ENCODE data around the gene NFX1.
"Not testable (repeated sequence)": the region's sequence is repeated elsewhere in the genome, so short reads cannot be mapped to it uniquely, and the experiment has no call there.

Gene NFX1

GRCh38 chr9:33311953-33312352 is 21.6 kb downstream of the NFX1 start:
- no peak for DNase-seq

DNA sequence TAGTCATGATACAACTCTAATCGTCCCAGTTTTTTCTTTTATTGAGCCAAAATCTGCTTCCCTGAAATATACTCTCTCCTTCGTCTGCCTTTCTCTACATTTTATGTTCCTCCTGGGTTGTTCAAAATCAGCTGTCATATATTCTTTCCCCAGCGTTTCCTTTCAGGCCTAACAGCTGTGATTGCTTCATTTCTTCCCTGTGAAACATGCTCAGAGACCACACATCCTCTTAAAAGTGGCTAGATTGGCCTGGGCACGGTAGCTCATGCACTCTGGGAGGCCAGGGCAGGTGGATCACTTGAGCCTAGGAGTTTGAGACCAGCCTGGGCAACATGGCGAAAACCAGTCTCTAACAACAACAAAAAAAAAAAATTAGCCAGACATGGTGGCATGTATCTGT is 25.1 kb downstream of the NFX1 start:
- DNase-seq, result no peak

- not testable (repeated sequence) for DNase-seq
Measured at GRCh38 chr9:33317136-33317535, 26.8 kb downstream of the NFX1 start.

DNA sequence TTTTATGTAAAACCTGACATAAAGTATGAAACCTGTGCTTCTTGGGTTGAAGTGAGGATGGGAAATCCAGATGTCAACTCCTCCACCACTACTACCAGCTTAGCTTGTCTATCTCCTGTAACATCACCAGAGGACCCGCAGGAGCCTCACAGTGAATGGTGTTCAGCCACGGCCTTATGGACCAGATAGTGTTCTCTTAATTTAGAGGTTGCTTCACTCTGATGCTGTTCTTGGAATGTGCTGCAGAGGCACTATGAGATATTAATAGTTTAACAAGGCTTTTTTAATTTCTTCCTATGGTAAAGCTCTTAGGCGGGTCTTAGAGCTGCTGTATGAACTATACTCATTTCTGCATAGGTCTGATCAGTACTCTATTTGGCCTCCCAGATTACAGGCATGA is 27.9 kb downstream of the NFX1 start:
- DNase-seq, result no peak

- DNase-seq, result no peak
Measured at GRCh38 chr9:33318781-33319180, 28.5 kb downstream of the NFX1 start.

DNA sequence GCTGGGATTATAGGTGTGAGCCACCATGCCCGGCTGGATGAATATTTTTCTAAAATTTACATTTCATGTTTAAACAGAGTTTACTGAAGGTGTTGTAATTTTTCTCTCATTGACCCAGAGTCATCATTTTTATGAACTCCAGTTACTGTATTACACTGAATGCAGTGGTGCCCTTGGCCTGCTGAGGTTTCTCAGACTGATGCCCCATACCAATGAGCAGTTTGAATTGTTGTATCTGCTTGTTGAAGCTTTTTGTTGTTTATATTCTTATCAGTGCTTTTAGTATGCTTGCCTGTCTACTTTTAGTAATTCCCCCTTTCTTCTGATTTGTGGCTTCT is 29.9 kb downstream of the NFX1 start:
- DNase-seq, result no peak

DNA sequence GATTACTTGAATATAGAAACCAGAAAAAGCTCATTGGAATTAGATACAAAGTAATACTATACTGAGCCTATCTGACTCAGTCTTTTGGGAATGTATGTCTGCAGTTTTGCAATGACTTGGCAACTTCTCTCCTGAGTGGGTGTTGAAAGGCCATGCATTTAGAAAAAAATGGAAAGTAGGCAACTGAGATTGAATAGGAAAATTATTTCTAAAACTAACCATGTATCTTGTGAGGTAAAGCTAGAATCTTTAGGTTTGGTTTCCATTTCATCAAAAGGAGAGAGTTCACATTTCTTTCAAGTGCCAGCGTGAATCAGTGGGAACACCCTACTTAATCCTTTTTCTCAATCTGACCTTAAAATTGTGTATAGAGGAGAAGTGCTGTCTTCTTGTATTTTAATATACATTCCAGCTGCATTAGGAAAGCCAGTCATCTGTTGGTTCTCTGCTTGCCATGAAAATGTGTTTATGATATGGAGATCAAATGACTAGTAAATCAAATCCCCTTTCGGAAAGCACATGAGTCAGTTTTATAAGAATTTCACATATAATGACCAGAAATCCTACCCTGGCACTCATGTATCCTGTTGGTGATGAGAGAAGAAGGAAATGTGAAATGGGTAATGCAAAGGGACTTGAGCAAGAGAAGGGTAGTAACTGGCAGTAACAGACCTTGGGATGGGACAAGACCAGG is 30.4 kb downstream of the NFX1 start:
- no peak for DNase-seq

DNA sequence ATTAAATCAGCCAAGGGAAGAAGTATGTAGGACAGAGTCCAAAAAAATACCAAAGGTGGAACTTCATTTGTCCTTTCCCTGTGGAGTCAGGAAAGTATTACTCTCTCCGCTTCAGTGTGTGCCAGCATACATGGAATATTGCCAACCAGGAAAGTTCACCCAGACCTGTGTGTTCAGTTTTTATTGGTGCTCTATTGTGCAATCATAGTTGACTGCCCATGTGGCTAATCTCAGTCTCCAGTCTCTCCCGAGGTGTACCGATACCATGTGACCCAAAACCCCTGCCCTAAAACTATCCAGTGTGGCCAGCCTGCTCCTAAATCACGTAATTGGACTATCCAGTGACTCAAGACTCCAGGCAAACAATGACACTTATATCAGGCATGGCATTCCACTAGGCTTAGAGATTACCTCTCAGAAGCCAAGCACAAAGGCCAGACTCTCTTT is 38.8 kb downstream of the NFX1 start:
- no peak for DNase-seq

DNA sequence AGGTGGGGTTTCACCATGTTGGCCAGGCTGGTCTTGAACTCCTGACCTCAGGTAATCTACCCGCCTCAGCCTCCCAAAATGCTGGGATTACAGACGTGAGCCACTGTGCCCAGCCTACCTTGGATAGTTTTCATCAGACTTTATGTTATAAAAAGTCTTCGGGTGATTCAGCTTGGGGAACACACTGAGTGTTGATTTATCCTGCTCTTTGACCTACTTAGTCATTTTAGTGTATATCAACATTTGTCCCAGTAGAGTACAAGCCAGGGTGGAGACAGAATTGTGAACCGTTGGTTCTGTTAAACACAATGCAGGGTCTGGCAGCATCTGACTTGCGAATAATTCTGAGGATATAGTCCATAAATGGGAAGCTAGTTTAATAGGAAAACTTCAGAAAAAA is 39.7 kb downstream of the NFX1 start:
- no peak for DNase-seq

GRCh38 chr9:33331377-33331891 is 41.1 kb downstream of the NFX1 start:
- DNase-seq, result no peak

- DNase-seq, result no peak
Measured at GRCh38 chr9:33332011-33332410, 41.7 kb downstream of the NFX1 start.

GRCh38 chr9:33332956-33333355 is 42.6 kb downstream of the NFX1 start:
- not testable (repeated sequence) for DNase-seq

DNA sequence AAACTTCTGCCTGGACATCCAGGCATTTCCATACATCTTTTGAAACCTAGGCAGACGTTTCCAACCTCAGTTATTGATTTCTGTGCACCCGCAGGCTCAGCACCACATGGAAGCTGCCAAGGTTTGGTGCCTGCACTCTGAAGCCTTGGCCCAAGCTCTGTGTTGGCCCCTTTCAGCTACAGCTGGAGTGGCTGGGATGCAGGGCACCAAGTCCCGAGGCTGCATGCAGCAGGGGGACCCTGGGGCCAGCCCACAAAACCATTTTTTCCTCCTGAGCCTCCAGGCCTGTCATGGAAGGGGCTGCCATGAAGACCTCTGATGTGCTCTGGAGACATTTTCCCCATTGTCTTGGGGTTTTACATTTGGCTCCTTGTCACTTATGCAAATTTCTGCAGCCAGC is 49.9 kb downstream of the NFX1 start:
- DNase-seq, result no peak

DNA sequence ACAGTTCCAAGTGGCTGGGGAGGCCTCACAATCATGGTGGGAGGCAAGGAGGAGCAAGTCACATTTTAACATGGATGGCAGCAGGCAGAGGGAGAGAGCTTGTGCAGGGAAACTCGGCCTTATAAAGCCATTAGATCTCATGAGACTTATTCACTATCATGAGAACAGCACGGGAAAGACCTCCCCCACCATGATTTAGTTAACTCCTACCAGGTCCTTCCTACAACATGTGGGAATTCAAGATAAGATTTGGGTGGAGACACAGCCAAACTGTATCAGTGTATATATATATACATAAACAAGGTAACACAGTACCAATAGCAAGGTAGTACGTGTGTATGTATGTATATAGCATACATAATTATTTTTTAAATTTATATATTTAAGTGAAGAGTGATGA is 50.9 kb downstream of the NFX1 start:
- no peak for DNase-seq

GRCh38 chr9:33344145-33344544 is 53.8 kb downstream of the NFX1 start:
- no peak for DNase-seq

DNA sequence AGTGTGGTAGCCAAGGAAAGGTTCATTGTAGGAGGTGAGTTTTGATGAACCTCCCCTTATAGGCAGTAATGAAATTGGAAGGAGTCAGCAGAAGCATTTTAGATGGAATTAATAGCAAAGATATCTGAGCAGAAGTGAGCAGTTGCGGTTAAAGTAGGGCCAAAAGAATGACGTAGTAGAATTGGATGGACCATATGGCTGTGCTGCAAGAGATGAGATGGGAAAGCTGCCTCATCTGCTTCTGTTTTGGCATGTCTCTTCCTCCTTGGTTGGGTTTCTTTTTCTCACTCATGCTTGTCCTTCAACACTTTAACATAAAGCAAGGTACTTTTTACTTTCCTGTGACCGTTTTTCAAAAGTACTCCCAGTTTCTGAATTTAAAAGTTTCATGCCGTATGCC is 56.2 kb downstream of the NFX1 start:
- no peak for DNase-seq

- DNase-seq, result no peak
Measured at GRCh38 chr9:33348998-33349397, 58.7 kb downstream of the NFX1 start.

DNA sequence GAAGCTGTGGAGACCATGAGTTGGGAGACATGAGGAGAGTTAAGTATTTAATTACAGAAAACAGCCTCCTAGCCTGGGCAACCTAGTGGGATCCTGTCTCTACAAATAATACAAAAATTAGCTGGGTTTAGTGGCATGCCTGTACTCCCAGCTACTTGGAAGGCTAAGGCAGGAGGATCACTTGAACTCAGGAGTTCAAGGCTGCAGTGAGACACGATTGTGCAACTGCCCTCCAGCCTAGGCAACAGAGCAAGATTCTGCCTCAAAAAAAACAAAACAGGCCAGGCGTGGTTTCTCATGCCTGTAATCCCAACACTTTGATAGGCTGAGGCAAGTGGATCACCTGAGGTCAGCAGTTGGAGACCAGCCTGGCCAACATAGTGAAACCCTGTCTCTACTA is 59.4 kb downstream of the NFX1 start:
- no peak for DNase-seq

DNA sequence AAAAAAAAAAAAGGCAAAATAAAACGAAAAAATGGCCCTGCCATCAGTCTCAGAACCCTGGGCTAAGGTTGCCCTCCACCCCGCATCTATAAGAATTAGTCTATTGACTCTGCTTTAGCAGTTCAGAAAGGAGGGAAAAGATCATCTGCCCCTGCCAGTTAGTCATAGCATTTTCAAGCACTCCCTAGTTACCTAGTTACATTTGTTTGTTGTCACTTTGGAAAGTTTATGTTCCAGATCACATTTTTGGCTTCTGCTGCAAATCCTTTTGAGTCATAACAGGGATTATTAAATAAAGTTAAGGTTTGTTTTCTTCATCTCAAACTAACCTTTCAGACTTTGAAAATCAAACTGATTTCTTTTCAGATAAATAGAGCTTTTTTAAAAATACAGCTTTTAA is 60.0 kb downstream of the NFX1 start:
- DNase-seq, result no peak

- no peak for DNase-seq
Measured at GRCh38 chr9:33351547-33351946, 61.2 kb downstream of the NFX1 start.

DNA sequence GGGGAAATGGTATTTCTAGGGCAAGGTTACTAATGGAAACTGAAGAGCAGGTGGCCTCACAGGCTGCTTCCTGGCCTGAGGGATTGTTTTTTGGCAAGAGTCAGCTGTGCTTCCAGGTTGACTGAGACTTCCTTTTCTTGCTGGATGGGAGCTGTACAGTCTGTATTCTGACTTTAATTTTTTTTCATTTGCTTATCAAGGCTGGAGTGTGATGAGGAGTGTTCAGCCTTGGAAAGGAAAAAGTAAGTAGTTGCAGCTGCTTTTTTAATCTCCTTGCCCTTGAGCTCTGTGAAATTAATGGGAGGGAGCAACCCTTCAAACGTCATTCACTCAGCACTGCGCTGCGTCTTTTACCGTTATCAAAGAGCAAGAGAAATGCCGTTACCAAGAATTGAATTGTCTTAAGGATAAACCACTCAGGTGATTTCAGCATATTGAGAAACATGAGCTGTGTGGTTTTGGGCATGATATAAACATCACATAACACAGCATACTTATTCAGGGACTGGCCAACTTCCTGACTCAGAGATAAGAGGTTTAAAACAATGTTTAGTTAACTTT is 64.4 kb downstream of the NFX1 start:
- DNase-seq, result no peak

DNA sequence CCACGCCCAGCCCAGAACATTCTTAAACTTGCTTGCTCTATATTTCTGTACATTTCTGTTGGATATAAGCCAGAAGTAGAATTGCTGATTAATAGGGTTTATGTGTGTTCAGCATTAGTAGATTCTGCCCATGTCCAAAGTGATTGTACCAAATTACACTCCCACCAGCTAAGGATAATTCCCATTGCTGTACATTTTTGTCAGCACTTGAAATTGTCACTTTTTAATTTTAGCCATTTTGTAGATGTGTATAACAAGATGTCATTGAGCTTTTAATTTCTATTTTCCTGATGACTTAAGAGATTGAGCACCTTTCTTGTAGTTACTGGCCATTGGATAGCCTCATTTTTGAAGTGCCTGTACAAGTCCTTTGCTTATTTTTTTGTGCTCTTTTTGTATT is 65.6 kb downstream of the NFX1 start:
- DNase-seq, result no peak

- not testable (repeated sequence) for DNase-seq
Measured at GRCh38 chr9:33358641-33359040, 68.3 kb downstream of the NFX1 start.

- no peak for DNase-seq
Measured at GRCh38 chr9:33364127-33364526, 73.8 kb downstream of the NFX1 start.

GRCh38 chr9:33364814-33365213 is 74.5 kb downstream of the NFX1 start:
- not testable (repeated sequence) for DNase-seq

Measured in T-helper 1 cell (primary cell).